ENCODE measurements around the gene DHX35.

GRCh38 chr20:38999217-38999616 is 37.1 kb downstream of the DHX35 start:
- TF ChIP-seq, protein P1, sequence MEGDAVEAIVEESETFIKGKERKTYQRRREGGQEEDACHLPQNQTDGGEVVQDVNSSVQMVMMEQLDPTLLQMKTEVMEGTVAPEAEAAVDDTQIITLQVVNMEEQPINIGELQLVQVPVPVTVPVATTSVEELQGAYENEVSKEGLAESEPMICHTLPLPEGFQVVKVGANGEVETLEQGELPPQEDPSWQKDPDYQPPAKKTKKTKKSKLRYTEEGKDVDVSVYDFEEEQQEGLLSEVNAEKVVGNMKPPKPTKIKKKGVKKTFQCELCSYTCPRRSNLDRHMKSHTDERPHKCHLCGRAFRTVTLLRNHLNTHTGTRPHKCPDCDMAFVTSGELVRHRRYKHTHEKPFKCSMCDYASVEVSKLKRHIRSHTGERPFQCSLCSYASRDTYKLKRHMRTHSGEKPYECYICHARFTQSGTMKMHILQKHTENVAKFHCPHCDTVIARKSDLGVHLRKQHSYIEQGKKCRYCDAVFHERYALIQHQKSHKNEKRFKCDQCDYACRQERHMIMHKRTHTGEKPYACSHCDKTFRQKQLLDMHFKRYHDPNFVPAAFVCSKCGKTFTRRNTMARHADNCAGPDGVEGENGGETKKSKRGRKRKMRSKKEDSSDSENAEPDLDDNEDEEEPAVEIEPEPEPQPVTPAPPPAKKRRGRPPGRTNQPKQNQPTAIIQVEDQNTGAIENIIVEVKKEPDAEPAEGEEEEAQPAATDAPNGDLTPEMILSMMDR (conservative IDR thresholded peaks at IDR 0.05; ENCODE audit: low read depth, low read length), result no peak
- no peak for TF ChIP-seq RAD21 (IDR thresholded peaks at IDR 0.05; ENCODE audit: low read length)
- TF ChIP-seq MAFK (IDR thresholded peaks at IDR 0.05; ENCODE audit: low read depth, low read length), result no peak
- TF ChIP-seq SMC3 (IDR thresholded peaks at IDR 0.05; ENCODE audit: low read depth, low read length), result no peak

All from IMR-90 (cell line).